CD14-positive monocyte (primary cell): ENCODE measurements around the gene CCDC175. TPM values are rescaled to one million over a fixed set of nuclear protein-coding genes. Genes with fewer than 3 reads are reported as not detected.

ENCODE experiments used
- DNase-seq, 3 donors: peaks; one replicate each; pipeline ENCODE4 v3.0.0-alpha.2; 2011 to 2022
- H2AFZ ChIP-seq: 2 replicates; pipeline ENCODE4 v1.6.0; 2012; ENCODE audit warnings: mild to moderate bottlenecking, low read depth, low read length, inconsistent platforms; ENCODE audit not compliant: insufficient read depth, poor library complexity, severe bottlenecking
- H3K27ac ChIP-seq, 2 donors: 1 replicate in 1 of 2; 2 replicates in 1 of 2; pipeline ENCODE4 v1.5.1; 2012 to 2013; ENCODE audit warnings: low read length in 2 of 2, control low read depth in 1 of 2, inconsistent platforms in 1 of 2, low read depth in 1 of 2, mild to moderate bottlenecking in 1 of 2
- H3K27me3 ChIP-seq, 2 donors: one replicate each; pipeline versions ENCODE4 v1.6.0 to v1.6.1; 2011 to 2013; ENCODE audit warnings: low read length in 2 of 2; ENCODE audit not compliant: control insufficient read depth in 2 of 2, insufficient read depth in 2 of 2
- H3K36me3 ChIP-seq, 2 donors: replicated peaks in 1 of 2; 1 replicate in 1 of 2; 2 replicates in 1 of 2; pipeline versions ENCODE4 v1.5.1 to v1.6.1; 2012 to 2013; ENCODE audit warnings: low read length in 2 of 2, control low read depth in 1 of 2, inconsistent platforms in 1 of 2, mild to moderate bottlenecking in 1 of 2; ENCODE audit not compliant: insufficient read depth in 2 of 2, control insufficient read depth in 1 of 2
- H3K4me1 ChIP-seq, 2 donors: 1 replicate in 1 of 2; 2 replicates in 1 of 2; pipeline versions ENCODE4 v1.5.1 to v1.6.1; 2012 to 2013; ENCODE audit warnings: low read length in 2 of 2, control low read depth in 1 of 2, inconsistent platforms in 1 of 2, mild to moderate bottlenecking in 1 of 2, moderate library complexity in 1 of 2; ENCODE audit not compliant: insufficient read depth in 2 of 2, control insufficient read depth in 1 of 2
- H3K4me2 ChIP-seq: replicated peaks from 2 replicates; pipeline ENCODE3; 2012; ENCODE audit warnings: low read length, moderate library complexity, mild to moderate bottlenecking; ENCODE audit not compliant: poor library complexity, severe bottlenecking; ENCODE audit errors: extremely low read depth
- H3K4me3 ChIP-seq, 3 experiments: fragments of 200-600 bp in 1 of 3; sonication (generic) in 1 of 3; replicated peaks in 1 of 3; 1 replicate in 2 of 3; 2 replicates in 1 of 3; pipeline ENCODE4 v1.5.1; 2011 to 2013; ENCODE audit warnings: low read length in 3 of 3, mild to moderate bottlenecking in 3 of 3, control low read depth in 2 of 3, low read depth in 2 of 3, inconsistent platforms in 1 of 3, moderate library complexity in 1 of 3
- H3K79me2 ChIP-seq: 2 replicates; pipeline ENCODE4 v1.6.0; 2012; ENCODE audit warnings: mild to moderate bottlenecking, control low read depth, inconsistent platforms, low read length, moderate library complexity; ENCODE audit not compliant: insufficient read depth
- H3K9ac ChIP-seq: 2 replicates; pipeline ENCODE4 v1.6.0; 2017; ENCODE audit warnings: low read length, mild to moderate bottlenecking; ENCODE audit not compliant: insufficient read depth, poor library complexity, severe bottlenecking
- H3K9me3 ChIP-seq, 2 donors: replicated peaks in 1 of 2; 1 replicate in 1 of 2; 2 replicates in 1 of 2; pipeline versions ENCODE4 v1.5.1 to v1.6.1; 2012 to 2013; ENCODE audit warnings: low read length in 2 of 2, control low read depth in 1 of 2; ENCODE audit not compliant: control insufficient read depth in 1 of 2, insufficient read depth in 1 of 2
- H4K20me1 ChIP-seq: 2 replicates; pipeline ENCODE4 v1.6.0; 2012; ENCODE audit warnings: mild to moderate bottlenecking, low read length, control low read depth, moderate library complexity; ENCODE audit not compliant: insufficient read depth
- H3K27ac Mint-ChIP-seq, 7 donors: one replicate each; pipeline ENCODE4 v1.8.0; 2020; ENCODE audit warnings: mild to moderate bottlenecking in 7 of 7, mixed read lengths in 7 of 7, moderate library complexity in 6 of 7, inconsistent platforms in 2 of 7
- H3K27me3 Mint-ChIP-seq, 3 donors: one replicate each; pipeline ENCODE4 v1.8.0; 2021 to 2022; ENCODE audit warnings: low read depth in 3 of 3, mild to moderate bottlenecking in 3 of 3, mixed read lengths in 3 of 3, moderate library complexity in 3 of 3, inconsistent platforms in 1 of 3
- H3K36me3 Mint-ChIP-seq, 2 donors: one replicate each; pipeline ENCODE4 v1.8.0; 2020; ENCODE audit warnings: mixed read lengths in 2 of 2, inconsistent platforms in 1 of 2, mild to moderate bottlenecking in 1 of 2
- H3K4me1 Mint-ChIP-seq: one replicate; pipeline ENCODE4 v1.8.0; 2020; ENCODE audit warnings: mild to moderate bottlenecking, mixed read lengths
- H3K4me3 Mint-ChIP-seq, 2 donors: one replicate each; pipeline ENCODE4 v1.8.0; 2020; ENCODE audit warnings: mild to moderate bottlenecking in 2 of 2, mixed read lengths in 2 of 2, moderate library complexity in 1 of 2
- H3K9me3 Mint-ChIP-seq, 7 donors: one replicate each; pipeline ENCODE4 v1.8.0; 2020 to 2022; ENCODE audit warnings: mixed read lengths in 7 of 7, mild to moderate bottlenecking in 6 of 7, moderate library complexity in 6 of 7, inconsistent platforms in 2 of 7
- CTCF ChIP-seq: fragments of 200-600 bp; IDR thresholded peaks from one replicate; pipeline ENCODE4 v1.8.0; 2022; ENCODE audit warnings: antibody characterized with exemption, mild to moderate bottlenecking
- WGBS: methylation state at CpG from one replicate; pipeline ENCODE4 v1.1.5; 2013; ENCODE audit warnings: missing lambda C conversion rate; ENCODE audit not compliant: insufficient coverage; 5-methylcytosine and 5-hydroxymethylcytosine counted together
- intact Hi-C, 2 donors: fragments of 100-400 bp; cut with micrococcal nuclease; formaldehyde crosslinking; loops; one replicate each; pipeline versions ENCODE4 v1.15.0 to v1.15.1; 2023
- polyA plus RNA-seq, 3 donors: library from polyadenylated mRNA; depleted of rRNA in 1 of 3; unstranded in 2 of 3; stranded (reverse) in 1 of 3; fragments of 300-500 nt in 2 of 3; fragments of >200 nt in 1 of 3; fragmentation: Illumina TruSeq in 2 of 3; gene quantifications; 1 replicate in 2 of 3; 2 replicates in 1 of 3; pipeline ENCODE4 v1.2.3, GENCODE V29; 2012 to 2021

The CCDC175 gene
- polyA plus RNA-seq, 3 donors, result not detected

DNA sequence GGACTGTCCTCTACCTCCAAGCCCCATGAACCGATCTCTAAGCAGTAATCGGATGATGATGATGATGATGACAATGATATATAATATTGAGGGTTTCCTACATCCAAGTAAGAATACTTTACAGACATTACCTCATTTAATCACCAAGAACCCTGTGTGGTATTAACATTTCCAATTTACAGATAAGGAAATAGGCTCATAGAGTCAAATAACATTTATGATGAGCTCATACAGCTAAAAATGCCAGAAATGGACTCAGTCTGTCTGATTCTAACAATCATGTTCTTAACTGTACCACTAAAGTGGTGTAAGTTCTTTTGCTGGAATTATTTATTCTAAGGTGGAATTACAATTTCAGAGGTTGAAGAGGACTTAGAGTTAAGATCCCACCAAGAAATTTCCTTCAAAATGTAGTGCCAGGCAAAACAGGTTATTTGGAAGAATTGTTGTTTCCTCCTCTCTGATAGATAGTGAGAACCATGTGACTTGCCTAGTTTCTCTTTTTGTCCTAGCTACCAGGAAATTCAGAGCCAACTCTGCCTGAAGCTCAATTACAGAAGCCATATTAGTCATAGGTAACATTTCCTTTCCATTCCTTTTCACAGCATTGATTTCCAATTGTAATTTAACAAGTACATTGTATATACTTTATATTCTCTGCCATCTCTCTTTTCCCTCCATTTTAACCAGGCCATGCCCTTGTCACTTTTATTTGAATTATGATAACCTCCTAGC lies 23.8 kb upstream of the CCDC175 start:
- Histone ChIP-seq H3K27ac (no peak overlapping the region), H3K9me3 (no peaks in the 10 kb centered on the region), H3K4me1 (no peaks in the 10 kb centered on the region), H3K9ac (no peak overlapping the region), H3K36me3 (peaks cover 22 to 35% of the 10 kb centered on the region in 2 donors), H3K79me2 (no peaks in the 10 kb centered on the region), H2AFZ (no peak overlapping the region), H3K4me3 (no peak overlapping the region), H4K20me1 (peaks cover 11% of the 10 kb centered on the region), H3K4me2 (no peak overlapping the region), H3K27me3 (no peaks in the 10 kb centered on the region)
- H3K36me3 Mint-ChIP-seq, result peaks cover 10 to 23% of the 10 kb centered on the region in 2 donors
- intact Hi-C loops, result no loop called here
- peaks cover 0 to 3% (median 0%) of the 10 kb centered on the region in 7 donors for H3K9me3 Mint-ChIP-seq
- no peaks in the 10 kb centered on the region for H3K27me3 Mint-ChIP-seq
- H3K4me3 Mint-ChIP-seq, result no peak overlapping the region
- no CpG with 5 or more reads among the region's 2 CpGs for WGBS
- no peaks in the 10 kb centered on the region for H3K4me1 Mint-ChIP-seq
- DNase-seq, result no peak
- no peak overlapping the region for H3K27ac Mint-ChIP-seq
- no peak for TF ChIP-seq CTCF

- Histone ChIP-seq H3K9me3 (peaks cover 0 to 9% of the 10 kb centered on the region in 2 donors), H4K20me1 (no peaks in the 10 kb centered on the region), H3K4me2 (no peak overlapping the region), H2AFZ (no peak overlapping the region), H3K36me3 (peaks cover 12 to 29% of the 10 kb centered on the region in 2 donors), H3K79me2 (no peaks in the 10 kb centered on the region), H3K9ac (no peak overlapping the region), H3K27ac (no peak overlapping the region), H3K4me1 (no peaks in the 10 kb centered on the region), H3K4me3 (no peak overlapping the region), H3K27me3 (no peaks in the 10 kb centered on the region)
- Mint-ChIP-seq H3K4me1 (no peaks in the 10 kb centered on the region), H3K36me3 (peaks cover 13% of the 10 kb centered on the region in 2 donors), H3K27me3 (peaks cover 0 to 2% (median 0%) of the 10 kb centered on the region in 3 donors), H3K4me3 (no peak overlapping the region), H3K27ac (no peak overlapping the region), H3K9me3 (peaks cover 0 to 18% (median 5%) of the 10 kb centered on the region in 7 donors)
- TF ChIP-seq CTCF, result no peak
- intact Hi-C loops, result no loop called here
- 100% methylated on average over 3 of the region's 6 CpGs for WGBS
- no peak for DNase-seq
These were observed 18.5 kb upstream of the CCDC175 start for GRCh38 chr14:59595071-59595470.
